ENCODE results near the gene CCR5. TPM values are rescaled to one million over a fixed set of nuclear protein-coding genes. Genes with fewer than 3 reads are reported as not detected.

Gene CCR5
- total RNA-seq, 1 experiment from 2014 or later = not detected

DNA sequence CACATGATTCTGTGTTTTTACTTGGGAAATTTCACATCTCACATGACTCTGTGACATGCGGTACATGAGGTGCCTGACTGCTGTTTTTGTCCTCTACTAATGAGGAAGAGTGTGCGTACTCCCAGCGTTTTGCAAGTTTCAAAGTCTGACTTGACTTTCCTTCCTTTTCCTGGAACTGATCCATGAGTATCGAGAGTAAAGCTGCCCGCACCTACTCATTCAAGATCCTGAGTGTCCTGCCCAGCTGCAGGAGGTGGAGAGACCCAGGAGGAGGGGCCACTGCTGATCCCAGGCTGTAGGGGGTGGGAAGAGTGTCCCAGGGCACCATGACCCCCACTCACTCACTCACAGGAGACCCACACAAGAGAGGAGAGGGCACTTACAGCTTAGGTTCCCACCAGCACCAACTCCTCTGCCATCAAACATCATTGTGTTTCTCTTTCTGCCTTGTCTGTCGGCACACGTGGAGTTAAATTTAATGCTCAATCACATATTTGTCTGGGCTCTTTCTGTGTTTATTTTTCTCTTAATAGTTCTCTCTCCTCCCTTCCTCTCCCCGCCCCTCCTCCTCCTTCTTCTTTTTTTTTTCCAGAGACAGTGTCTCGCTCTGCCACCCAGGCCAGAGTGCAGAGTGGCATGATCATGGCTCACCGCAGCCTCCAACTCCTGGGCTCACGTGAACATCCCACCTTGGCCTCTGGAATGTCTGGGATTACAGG lies 34.7 kb downstream of the CCR5 start:
- no peak for DNase-seq (ENCODE audit: extremely low read depth, low read depth)

DNA sequence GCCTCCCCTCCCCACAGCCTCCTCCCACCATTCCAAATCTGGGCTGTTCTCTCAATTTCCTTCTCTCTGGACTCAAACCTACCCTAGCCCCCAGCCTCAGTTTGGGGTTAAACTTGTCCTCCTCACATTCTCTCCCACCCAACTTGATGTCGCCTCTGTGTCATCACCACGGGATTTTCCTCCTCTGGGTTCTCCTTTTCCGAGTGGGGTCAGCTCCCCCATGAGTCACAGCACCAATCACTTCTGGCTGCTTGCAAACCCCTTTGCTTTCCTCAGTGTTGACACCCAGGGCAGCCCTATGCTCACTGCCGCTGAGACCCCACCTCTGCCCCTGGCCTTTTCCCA lies 35.7 kb downstream of the CCR5 start:
- no peak for DNase-seq (ENCODE audit: extremely low read depth, low read depth)

DNA sequence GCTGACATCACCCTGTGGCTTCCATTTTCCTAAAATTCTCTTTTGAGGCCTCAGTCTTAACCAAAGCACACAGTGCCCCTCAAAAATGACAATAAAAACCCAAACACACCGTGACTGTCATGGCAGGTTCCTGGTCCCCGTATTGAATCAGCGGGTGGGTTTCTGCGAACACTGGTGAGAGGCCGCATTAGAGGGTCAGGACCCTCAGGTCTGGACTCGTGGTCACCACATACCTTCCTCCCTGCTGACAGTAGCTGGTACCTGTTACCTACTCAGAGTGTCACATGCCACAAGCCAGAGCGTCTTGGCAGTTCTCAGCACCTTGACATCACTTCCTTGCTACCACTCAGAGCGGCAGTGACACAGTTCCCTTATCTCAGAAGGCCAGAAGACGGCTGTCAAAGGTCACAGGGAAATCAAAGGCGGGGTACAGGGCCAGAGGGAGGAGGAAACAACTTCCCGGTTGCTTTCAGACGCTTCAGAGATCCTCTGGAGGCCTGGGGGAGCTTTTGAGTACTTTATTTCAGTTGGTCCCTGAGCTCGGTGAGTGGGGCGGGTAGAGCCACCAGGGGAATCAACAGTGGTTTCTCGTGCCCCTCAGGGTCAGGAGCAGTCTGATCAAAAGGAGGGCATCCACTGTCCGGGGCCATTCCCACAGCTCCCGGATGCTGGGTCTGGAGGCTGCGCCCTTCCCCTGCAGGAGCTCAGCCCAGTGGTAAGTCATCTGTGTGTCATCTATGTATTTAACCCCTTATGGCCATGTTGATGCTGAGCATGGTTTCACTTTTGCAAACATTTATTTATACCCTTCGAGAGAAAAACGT lies 36.3 kb downstream of the CCR5 start, which contains the start of the genes CCR5AS and CCRL2:
TSS of gene CCR5AS (minus strand) at position 279 of the 824 bp plus-strand sequence.
TSS of gene CCRL2 (plus strand) at position 472 of the 824 bp plus-strand sequence. CDS start 821 bp downstream, outside the sequence.
- DNase-seq (ENCODE audit: extremely low read depth, low read depth) = no peak

DNA sequence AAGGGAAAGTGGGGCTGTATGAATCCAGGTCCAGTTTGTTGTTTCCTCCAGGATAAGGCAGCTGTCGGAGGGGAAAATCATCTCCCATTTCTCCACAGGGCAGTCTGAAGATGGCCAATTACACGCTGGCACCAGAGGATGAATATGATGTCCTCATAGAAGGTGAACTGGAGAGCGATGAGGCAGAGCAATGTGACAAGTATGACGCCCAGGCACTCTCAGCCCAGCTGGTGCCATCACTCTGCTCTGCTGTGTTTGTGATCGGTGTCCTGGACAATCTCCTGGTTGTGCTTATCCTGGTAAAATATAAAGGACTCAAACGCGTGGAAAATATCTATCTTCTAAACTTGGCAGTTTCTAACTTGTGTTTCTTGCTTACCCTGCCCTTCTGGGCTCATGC lies 37.2 kb downstream of the CCR5 start:
- DNase-seq (ENCODE audit: extremely low read depth, low read depth) = no peak

DNA sequence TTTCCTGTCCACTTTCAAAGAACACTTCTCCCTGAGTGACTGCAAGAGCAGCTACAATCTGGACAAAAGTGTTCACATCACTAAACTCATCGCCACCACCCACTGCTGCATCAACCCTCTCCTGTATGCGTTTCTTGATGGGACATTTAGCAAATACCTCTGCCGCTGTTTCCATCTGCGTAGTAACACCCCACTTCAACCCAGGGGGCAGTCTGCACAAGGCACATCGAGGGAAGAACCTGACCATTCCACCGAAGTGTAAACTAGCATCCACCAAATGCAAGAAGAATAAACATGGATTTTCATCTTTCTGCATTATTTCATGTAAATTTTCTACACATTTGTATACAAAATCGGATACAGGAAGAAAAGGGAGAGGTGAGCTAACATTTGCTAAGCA lies 38.1 kb downstream of the CCR5 start:
- no peak for DNase-seq (ENCODE audit: extremely low read depth, low read depth)

DNA sequence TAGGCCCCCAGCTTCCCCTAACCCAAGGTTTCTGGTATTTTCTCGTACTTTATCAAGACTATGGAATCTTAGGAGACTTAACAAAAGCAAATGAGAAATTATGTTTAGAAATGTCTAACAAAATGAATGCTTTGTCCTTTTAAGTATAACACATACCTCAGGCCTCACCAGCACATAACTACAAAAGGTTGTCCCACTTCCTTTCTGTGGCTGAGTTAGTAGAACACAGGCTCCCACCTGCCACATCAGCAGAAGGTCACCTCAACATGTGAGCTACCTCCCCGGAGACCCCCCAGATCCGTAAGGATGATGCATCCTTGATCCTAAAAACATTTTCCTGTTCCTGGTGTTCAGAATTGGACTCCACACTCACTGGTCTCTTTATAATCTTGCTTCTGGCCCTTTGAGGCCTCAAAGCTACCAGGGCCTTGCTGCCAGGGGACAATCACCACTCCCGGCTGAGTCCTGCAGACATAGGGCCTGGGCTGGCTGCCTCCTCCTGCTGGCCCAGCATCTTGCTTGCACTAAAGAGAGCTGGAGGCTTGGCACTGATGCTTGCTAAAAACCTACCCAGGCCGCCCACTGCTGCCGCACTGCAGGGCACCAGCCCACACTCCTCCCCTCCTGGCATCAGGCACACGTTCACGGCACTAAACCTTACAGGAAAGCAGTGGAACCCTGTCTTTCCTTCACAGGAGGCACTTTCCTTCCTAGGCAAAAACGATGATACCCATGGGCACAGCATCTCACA lies 39.2 kb downstream of the CCR5 start:
- no peak for DNase-seq (ENCODE audit: extremely low read depth, low read depth)

DNA sequence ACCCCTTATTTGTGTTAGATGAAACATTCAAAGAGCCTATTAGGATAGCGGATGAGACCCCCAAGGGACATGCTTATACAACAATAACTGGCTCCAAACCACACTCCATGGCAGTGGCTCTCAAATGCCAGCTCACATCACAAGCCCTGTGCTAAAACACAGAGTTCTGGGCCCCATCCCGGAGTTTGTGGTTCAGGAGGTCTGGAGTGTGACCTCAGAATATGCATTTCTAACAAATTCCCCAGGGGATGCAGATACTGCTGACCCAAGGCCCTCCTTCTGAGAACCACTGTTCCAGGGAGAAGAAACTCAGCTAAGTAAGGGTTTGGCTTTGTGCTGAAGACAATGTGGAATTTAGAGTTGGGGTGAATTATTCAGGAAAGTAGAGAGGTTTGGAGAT lies 39.9 kb downstream of the CCR5 start:
- DNase-seq (ENCODE audit: extremely low read depth, low read depth) = no peak

DNA sequence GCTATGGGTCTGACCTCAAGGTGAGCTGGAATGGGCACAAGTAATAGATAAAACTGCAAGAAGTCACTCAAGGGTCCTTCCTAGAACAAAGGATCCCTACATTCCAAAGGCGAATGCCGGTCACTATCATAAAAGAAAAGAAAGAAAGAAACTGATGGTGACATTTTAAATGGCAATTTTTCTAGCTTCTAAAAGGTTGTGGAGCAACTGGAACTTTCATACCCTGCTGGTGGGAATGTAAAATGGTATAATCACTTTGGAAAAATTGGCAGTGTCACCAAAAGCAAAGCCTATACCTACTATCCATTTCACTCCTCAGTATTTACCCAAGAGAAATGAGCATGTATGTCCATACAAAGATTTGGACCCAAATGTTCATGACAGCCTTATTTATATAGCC lies 40.5 kb downstream of the CCR5 start:
- DNase-seq (ENCODE audit: extremely low read depth, low read depth) = no peak

DNA sequence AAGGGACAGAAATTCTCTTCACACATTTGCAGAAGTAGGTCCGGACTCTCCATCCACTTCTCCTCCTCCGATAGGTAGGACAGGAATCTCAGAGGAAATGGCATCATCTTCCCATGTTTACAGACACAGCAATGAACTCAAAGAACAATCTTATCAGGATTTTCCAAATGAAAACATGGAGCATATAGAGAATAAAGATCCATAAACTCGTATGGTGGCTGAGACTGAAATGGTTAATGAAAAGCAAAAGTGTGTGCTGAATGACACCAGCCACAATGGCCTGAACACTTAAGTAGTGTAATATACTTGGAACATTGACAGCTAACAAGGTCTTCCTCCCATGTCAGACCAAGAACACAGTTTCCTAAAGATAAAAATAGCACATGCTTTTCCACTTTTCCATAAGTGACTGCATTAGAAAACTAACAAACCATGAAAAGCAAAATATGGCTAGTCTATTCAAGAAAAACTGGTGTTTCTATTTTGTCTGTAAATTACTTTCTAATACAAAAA lies 42.1 kb downstream of the CCR5 start:
- no peak for DNase-seq (ENCODE audit: extremely low read depth, low read depth)

DNA sequence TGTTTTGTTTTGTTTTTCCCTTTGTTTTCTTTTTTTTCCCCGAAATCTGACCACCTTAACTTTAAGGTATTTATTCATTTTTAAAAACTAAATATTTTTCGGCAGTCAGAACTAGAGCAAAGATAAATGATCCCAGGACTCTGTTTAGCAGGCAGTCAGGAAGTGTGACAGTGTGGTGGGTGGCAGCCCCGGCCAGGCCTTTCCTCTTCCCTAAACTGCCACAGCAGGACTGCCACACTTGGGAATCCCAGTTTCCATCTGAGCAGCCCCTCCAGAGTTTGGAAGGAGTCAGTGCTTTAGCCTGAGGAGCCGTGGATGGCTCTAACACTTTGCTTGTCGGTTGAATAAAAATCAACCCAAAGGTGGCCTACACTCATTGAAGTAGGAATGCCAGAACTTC lies 43.2 kb downstream of the CCR5 start:
- no peak for DNase-seq (ENCODE audit: extremely low read depth, low read depth)

DNA sequence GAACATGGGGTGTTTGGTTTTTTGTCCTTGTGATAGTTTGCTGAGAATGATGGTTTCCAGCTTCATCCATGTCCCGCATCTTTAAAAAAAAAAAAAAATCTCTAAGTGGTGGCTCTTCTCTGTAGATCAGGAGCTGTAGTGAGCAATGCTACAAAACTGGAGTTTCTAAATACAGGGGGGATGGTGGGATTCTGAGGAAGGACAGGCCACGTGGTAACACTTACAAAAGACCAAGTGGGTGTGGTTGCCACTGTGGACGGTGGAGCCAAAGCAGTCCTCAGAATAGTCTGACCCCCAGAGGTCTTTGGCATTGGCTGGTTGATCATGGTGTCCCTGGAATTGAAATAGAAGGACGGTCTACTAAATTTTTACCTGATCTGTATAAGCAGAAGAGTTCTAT lies 44.0 kb downstream of the CCR5 start:
- DNase-seq (ENCODE audit: extremely low read depth, low read depth) = no peak

DNA sequence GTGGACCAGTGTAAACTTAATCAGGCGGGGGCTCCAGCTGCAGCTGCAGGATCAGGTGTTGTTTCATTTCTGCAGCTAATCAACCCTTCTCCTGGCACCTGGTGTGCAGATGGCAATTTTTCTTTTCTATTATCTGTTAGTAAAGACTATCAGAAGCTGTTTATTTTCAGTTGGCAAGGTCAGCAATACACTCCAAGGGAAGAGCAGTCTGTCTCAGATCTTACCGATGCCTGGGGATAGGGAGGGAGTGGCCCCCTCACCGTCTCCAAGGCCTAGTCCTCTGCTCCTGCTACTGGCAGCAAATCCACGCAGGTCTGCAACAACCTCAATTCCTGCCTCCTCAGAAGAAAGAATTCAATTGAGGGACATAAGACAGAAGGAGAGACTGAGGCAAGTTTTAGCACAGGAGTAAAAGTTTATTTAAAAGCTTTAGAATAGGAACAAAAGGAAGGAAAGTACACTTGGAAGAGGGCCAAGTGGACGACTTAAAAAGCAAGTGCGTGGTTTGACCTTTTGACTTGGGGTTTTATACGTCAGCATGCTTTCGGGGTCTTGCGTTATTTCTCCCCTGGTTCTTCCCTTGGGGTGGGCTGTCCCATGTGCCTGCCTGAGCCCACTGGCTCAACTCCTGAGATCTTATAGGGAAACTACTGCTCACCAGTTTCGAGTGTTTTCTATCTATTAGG lies 45.5 kb downstream of the CCR5 start:
- DNase-seq (ENCODE audit: extremely low read depth, low read depth) = no peak

DNA sequence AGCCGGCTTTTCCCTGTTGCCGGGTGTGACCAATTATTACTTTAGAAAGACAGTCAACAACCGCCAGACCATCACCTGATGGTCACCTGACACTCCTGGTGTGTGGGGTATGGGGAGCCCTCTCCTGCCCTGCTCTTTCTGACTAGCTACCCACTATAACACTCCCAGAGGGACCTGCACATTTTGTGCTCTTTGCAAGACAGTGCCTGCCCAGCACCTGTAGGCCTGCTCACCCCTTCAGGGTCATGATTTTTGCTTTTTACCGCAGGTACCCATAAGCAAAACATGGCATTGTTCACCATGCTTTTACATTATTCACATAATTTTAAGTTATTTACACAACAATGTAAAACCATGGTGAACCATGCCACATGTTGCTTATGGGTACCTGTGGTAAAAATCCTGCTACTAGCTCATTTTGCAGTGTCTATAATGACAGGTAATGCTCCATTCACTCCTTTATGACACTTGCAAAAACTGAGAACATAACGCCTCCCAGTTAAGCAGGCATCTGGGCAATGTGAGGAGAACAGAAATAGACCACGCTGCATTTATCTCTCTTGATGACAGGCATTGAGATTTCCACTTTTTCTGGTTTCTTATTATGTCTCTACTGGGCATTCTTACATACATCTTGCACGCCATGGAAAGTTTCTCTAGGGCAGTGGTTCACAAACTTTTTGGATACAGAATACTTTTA lies 46.2 kb downstream of the CCR5 start:
- DNase-seq (ENCODE audit: extremely low read depth, low read depth) = no peak

DNA sequence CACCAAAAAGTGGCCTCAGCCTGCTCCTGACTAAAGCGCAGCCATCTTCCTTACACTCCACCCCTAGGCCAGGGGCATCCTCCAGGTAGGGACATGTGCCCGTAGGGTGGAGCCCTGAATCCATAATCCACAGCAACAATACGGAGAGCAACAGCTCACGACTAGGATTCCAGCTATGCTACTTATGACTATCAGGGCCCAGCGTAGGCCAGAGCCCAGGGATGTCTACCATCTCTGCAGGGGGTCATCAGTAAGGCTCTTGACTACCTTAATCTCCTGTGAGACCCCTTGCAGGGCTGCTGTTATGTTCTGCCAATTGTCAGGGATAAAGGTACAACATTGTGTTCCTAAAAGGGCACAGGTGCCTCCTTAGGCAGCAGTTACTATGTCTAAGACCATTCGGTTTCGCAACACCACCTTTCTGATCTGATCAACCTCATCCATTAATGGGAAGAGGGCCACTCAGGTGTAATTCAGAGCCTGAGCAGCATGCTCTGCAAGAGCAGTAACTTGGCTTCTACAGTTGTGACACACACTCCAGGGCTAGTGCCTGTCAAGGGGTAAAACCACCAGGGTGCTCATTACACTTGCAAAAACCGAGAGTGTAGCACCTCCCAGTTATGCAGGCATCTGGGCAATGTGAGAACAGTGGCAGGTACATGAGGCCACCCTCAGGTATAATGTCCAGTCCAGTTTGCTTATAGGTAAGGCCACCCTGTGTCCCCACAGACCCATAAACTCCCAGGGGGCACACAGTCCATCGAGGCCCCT lies 47.3 kb downstream of the CCR5 start:
- no peak for DNase-seq (ENCODE audit: extremely low read depth, low read depth)

DNA sequence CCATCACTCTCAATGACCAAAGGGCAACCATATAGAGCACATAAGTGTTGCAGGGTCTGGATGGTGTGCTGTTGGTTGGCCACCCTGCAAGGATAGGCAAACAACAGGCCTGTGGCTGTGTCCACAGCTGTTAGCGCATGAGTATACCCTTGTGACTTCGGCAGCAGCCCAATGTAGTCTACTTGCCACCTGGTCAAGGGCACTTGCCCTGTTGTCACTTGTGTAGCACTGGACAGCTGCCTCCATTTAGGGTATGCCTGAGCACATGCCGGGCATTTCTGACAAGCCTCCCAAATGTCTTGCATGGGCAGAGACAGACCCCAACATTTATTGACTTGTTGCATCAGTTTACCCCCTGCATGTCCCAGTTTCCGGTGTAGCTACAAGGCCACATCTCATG lies 49.1 kb downstream of the CCR5 start:
- no peak for DNase-seq (ENCODE audit: extremely low read depth, low read depth)

DNA sequence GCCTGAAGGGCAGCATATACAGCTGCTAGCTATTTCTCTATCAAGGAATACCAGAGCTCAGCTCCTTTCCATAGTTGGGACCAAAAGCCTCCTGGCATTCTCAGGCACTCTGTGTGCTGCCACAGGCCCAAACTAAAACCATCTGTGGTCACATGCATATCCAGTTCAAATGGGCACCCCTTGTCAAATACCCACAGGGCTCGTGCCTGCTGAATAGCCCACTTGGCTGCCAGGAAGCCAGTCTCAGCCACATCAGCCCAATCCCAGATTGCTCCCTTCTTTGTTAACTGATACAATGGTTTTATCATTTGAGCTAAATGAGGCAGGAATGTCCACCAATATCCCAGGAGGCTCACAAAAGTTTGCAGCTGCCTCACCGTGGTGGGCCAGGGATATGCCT lies 50.2 kb downstream of the CCR5 start:
- DNase-seq (ENCODE audit: extremely low read depth, low read depth) = no peak

DNA sequence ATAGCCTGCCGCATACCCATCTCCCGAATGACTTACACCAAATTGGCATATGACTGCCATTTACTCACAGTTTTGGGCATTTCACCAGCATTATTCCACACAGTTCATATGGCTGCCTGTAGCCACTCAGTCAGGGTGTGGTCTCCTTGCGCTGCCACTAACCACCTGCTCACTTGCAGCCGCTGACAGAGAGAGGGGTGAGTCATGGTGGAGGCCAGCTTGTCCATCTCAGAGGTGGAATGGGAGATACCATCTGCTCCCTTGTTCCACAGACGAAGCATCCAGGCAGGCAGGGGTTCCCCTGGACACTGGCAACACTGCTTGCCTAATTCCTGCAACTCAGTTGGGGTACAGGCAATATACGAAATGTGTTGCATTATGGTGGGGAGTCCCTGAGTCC lies 51.9 kb downstream of the CCR5 start:
- DNase-seq (ENCODE audit: extremely low read depth, low read depth) = no peak

DNA sequence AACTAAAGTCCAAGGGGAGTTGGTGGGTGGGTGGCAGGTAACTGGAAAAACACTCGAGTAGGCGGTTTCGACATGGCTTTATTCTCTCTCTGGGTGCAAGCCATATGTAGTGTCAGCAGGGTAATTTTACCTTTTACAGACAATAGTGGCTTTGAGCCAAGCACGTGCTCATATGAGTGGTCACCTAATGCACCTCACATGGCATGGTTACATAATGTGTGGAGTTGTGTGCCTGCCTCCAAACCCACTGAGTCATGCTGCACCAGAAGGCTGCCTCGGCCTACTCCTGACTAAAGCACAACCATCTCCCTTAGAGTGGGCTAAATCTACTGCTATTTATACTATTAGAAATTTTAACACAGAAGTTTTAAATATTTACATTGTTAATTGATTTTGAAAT lies 52.8 kb downstream of the CCR5 start:
- DNase-seq (ENCODE audit: extremely low read depth, low read depth) = no peak

All from NCI-H460 (cell line).